Endodermal cell (in vitro differentiated cells): Measurements from ENCODE around the gene EML4. TPM values are rescaled to one million over a fixed set of nuclear protein-coding genes. Genes with fewer than 3 reads are reported as not detected.

Experiments used
- DNase-seq: peaks from one replicate; pipeline ENCODE4 v3.0.0-alpha.2; 2017
- H3K27ac ChIP-seq: 2 replicates; pipeline ENCODE4 v1.5.1; 2013; ENCODE audit warnings: mild to moderate bottlenecking, low read depth, low read length, moderate library complexity
- H3K27me3 ChIP-seq: 2 replicates; pipeline ENCODE4 v1.6.1; 2013; ENCODE audit warnings: mild to moderate bottlenecking, low read length, moderate library complexity; ENCODE audit not compliant: insufficient read depth, control insufficient read depth, poor library complexity, severe bottlenecking
- H3K36me3 ChIP-seq: 2 replicates; pipeline ENCODE4 v1.7.0; 2013; ENCODE audit warnings: mild to moderate bottlenecking, low read length, moderate library complexity; ENCODE audit not compliant: control insufficient read depth, insufficient read depth
- H3K4me1 ChIP-seq: one replicate; pipeline ENCODE4 v1.7.0; 2013; ENCODE audit warnings: low read length; ENCODE audit not compliant: control insufficient read depth, insufficient read depth
- H3K4me3 ChIP-seq: 2 replicates; pipeline ENCODE4 v1.5.1; 2013; ENCODE audit warnings: mild to moderate bottlenecking, low read length, moderate library complexity
- H3K9ac ChIP-seq: 2 replicates; pipeline ENCODE4 v1.6.1; 2013; ENCODE audit warnings: mild to moderate bottlenecking, low read length, moderate library complexity; ENCODE audit not compliant: poor library complexity, severe bottlenecking; ENCODE audit errors: extremely low read depth
- H3K9me3 ChIP-seq: 2 replicates; pipeline ENCODE4 v1.6.1; 2013; ENCODE audit warnings: mild to moderate bottlenecking, low read length, moderate library complexity; ENCODE audit not compliant: control insufficient read depth
- H3K27ac Mint-ChIP-seq: 2 replicates; pipeline ENCODE4 v1.8.0; 2020; ENCODE audit warnings: mixed read lengths
- H3K27me3 Mint-ChIP-seq: 2 replicates; pipeline ENCODE4 v1.8.0; 2021; ENCODE audit warnings: mild to moderate bottlenecking, mixed read lengths; ENCODE audit not compliant: insufficient read depth
- H3K36me3 Mint-ChIP-seq: 2 replicates; pipeline ENCODE4 v1.8.0; 2020; ENCODE audit warnings: low read depth, mixed read lengths
- H3K4me1 Mint-ChIP-seq: 2 replicates; pipeline ENCODE4 v1.8.0; 2020; ENCODE audit warnings: mixed read lengths
- H3K4me3 Mint-ChIP-seq: 2 replicates; pipeline ENCODE4 v1.8.0; 2020; ENCODE audit warnings: mild to moderate bottlenecking, moderate library complexity, mixed read lengths
- H3K9me3 Mint-ChIP-seq: 2 replicates; pipeline ENCODE4 v1.8.0; 2020; ENCODE audit warnings: mild to moderate bottlenecking, mixed read lengths
- CTCF ChIP-seq: fragments of 200-600 bp; sonication (generic); conservative IDR thresholded peaks from 2 replicates; pipeline ENCODE4 v1.5.0; 2021; ENCODE audit warnings: antibody characterized with exemption, mild to moderate bottlenecking
- WGBS, 2 experiments: methylation state at CpG; one replicate each; pipeline versions ENCODE4 v1.1.5 to v1.1.7; 2013; ENCODE audit warnings: missing lambda C conversion rate in 2 of 2, mixed read lengths in 1 of 2; ENCODE audit not compliant: insufficient coverage in 1 of 2, insufficient read length in 1 of 2; 5-methylcytosine and 5-hydroxymethylcytosine counted together
- total RNA-seq, 2 donors: library from RNA; stranded (reverse); fragmentation: NEBNext Ultra II Directional in 1 of 2; extraction: Animal tissue kit (Norgen Biotek cat#: 25700) in 1 of 2; gene quantifications; 2 replicates in 1 of 2; 3 replicates in 1 of 2; pipeline ENCODE4 v1.2.1, GENCODE V29; 2021

EML4 gene
- total RNA-seq, 2 donors from 2014 or later, result 84.6 to 90.9 TPM

- TF ChIP-seq CTCF, result no peak
- H3K36me3 Mint-ChIP-seq, result no peaks in the 10 kb centered on the region
- WGBS, 2 experiments, result 0% methylated on average over 25 to 61 of the region's 61 CpGs
- no peaks in the 10 kb centered on the region for H3K36me3 ChIP-seq
- H3K9me3 Mint-ChIP-seq, result no peaks in the 10 kb centered on the region
- H3K4me1 ChIP-seq, result no peaks in the 10 kb centered on the region
- DNase-seq, result peak; percentile 99
- no peaks in the 10 kb centered on the region for H3K27me3 ChIP-seq
- peaks cover 24% of the 10 kb centered on the region for H3K4me1 Mint-ChIP-seq
- H3K27ac ChIP-seq, result peak within 1 kb of the TSS; percentile 98
- peak within 1 kb of the TSS; percentile 93 for H3K9ac ChIP-seq
- no peaks in the 10 kb centered on the region for H3K27me3 Mint-ChIP-seq
- H3K4me3 ChIP-seq, result peak within 1 kb of the TSS; percentile 91
- H3K27ac Mint-ChIP-seq, result peak within 1 kb of the TSS; percentile 100
- H3K4me3 Mint-ChIP-seq, result peak within 1 kb of the TSS; percentile 96
- H3K9me3 ChIP-seq, result no peaks in the 10 kb centered on the region
Measured at GRCh38 chr2:42360890-42361727, 192.0 kb downstream of the EML4 start, which contains the start of gene COX7A2L. TSS of gene COX7A2L (minus strand) at chr2:42361217. CDS start at chr2:42361161, 56 bp downstream.

GRCh38 chr2:42361728-42362283 is 192.7 kb downstream of the EML4 start:
- H3K27me3 ChIP-seq, result no peaks in the 10 kb centered on the region
- DNase-seq, result no peak
- H3K9me3 Mint-ChIP-seq, result no peaks in the 10 kb centered on the region
- H3K9ac ChIP-seq, result peak overlapping the region; percentile 22
- no peaks in the 10 kb centered on the region for H3K36me3 Mint-ChIP-seq
- peak; percentile 45 for TF ChIP-seq CTCF
- WGBS, 2 experiments, result 36 to 41% methylated on average over 3 to 6 of the region's 6 CpGs
- H3K36me3 ChIP-seq, result no peaks in the 10 kb centered on the region
- peak overlapping the region; percentile 100 for H3K27ac Mint-ChIP-seq
- no peak overlapping the region for H3K27ac ChIP-seq
- H3K4me1 Mint-ChIP-seq, result peaks cover 24% of the 10 kb centered on the region
- no peaks in the 10 kb centered on the region for H3K4me1 ChIP-seq
- no peaks in the 10 kb centered on the region for H3K27me3 Mint-ChIP-seq
- no peaks in the 10 kb centered on the region for H3K9me3 ChIP-seq
- H3K4me3 ChIP-seq, result peak overlapping the region; percentile 91
- H3K4me3 Mint-ChIP-seq, result peak overlapping the region; percentile 96

DNA sequence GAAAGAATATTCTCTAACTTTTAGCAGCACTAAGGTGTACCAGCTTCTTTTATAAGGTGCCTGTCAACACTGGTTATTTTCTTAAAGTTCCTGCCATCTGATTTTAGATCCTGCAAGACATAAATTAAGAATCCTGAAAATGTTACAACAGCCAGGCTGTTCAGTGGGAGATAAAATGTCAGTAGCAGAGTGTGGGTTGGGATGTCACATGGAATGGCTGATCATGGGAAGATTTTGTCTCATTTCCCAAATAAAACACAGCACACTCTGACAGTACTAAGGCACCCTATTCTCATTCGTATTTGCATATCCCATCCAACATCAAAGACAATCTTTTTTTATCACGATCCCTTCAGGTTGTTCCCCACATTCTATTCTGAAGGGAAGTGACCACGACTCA is 194.3 kb downstream of the EML4 start:
- no peaks in the 10 kb centered on the region for H3K27me3 ChIP-seq
- H3K4me3 ChIP-seq, result no peak overlapping the region
- H3K4me3 Mint-ChIP-seq, result no peak overlapping the region
- no peaks in the 10 kb centered on the region for H3K9me3 Mint-ChIP-seq
- no peaks in the 10 kb centered on the region for H3K4me1 ChIP-seq
- no peak for TF ChIP-seq CTCF
- no peaks in the 10 kb centered on the region for H3K9me3 ChIP-seq
- WGBS, 2 experiments, result 80 to 81% methylated on average over 2 to 3 of the region's 3 CpGs
- H3K36me3 Mint-ChIP-seq, result no peaks in the 10 kb centered on the region
- no peak overlapping the region for H3K27ac ChIP-seq
- peaks cover 26% of the 10 kb centered on the region for H3K4me1 Mint-ChIP-seq
- no peak overlapping the region for H3K27ac Mint-ChIP-seq
- H3K27me3 Mint-ChIP-seq, result no peaks in the 10 kb centered on the region
- DNase-seq, result no peak
- H3K36me3 ChIP-seq, result no peaks in the 10 kb centered on the region
- no peak overlapping the region for H3K9ac ChIP-seq
